HL-60 (cell line): Measurements from ENCODE around the gene ITGA2B.

Source experiments
- DNase-seq, 2 experiments: peaks; one replicate each; pipeline ENCODE4 v3.0.0-alpha.2; 2010 to 2020; ENCODE audit warnings: low read depth in 1 of 2, low spot score in 1 of 2
- H3K27ac ChIP-seq: fragments of 250-450 bp; sonication (Bioruptor Pico); replicated peaks from 2 replicates; pipeline ENCODE4 v1.5.1; 2020; ENCODE audit warnings: mild to moderate bottlenecking, moderate library complexity
- H3K27me3 ChIP-seq: fragments of 250-450 bp; sonication (Bioruptor Pico); 2 replicates; pipeline ENCODE4 v1.5.1; 2021; ENCODE audit warnings: mild to moderate bottlenecking, moderate library complexity; ENCODE audit not compliant: insufficient read depth, poor library complexity, severe bottlenecking
- H3K4me3 ChIP-seq: replicated peaks from 2 replicates; pipeline ENCODE4 v1.5.1; 2011; ENCODE audit warnings: mild to moderate bottlenecking, control low read depth, low read length; ENCODE audit not compliant: insufficient read depth
- GABPA ChIP-seq: IDR thresholded peaks from 2 replicates; pipeline ENCODE4 v1.6.1; 2012; ENCODE audit warnings: low read depth
- POLR2AphosphoS5 ChIP-seq: IDR thresholded peaks from 2 replicates; pipeline ENCODE4 v1.6.1; 2012; ENCODE audit warnings: low read depth
- SPI1 ChIP-seq: IDR thresholded peaks from 2 replicates; pipeline ENCODE4 v1.6.1; 2012; ENCODE audit warnings: low read depth, mild to moderate bottlenecking, borderline replicate concordance
- TF ChIP-seq, protein P1 (sequence below): IDR thresholded peaks from 2 replicates; pipeline ENCODE4 v1.6.1; 2012; ENCODE audit warnings: low read depth; ENCODE audit not compliant: insufficient replicate concordance
- TF ChIP-seq, protein P2 (sequence below): IDR thresholded peaks from one replicate; pipeline ENCODE4 v1.5.1; 2011; ENCODE audit warnings: low read length, control low read depth, inconsistent platforms; ENCODE audit not compliant: insufficient read depth

Gene ITGA2B

DNA sequence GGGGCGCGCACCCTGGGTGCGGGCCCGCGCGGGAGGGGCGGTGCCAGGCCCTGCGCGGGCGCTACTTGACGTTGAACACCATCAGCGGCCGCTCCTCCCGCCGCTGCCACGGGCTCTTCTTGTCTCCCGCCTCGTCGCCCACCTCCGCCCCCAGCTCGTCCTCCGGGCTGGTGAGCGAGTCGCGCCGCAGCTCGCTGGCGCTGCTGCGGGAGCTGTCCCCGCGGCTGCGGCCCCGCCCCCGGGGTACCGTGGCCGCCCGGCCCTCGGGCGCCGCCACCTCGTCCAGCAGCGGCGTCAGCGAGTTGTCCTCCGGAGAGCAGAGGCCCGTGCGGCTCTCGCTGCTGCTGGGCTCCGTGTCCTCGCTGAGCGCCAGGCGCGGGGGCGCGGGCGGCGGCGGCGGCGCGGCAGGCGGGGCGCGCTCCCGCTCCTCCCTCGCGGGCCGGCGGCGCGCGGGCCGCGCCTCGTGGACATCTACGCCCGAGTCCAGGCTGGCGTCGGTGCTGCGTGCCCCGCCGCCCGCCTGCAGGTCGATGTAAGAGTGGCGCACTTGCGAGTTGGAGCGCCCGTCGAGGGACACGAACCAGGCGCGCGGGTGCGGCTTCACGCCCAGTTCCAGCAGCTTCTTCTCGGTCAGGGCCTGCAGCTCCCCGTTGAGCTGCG lies 35.6 kb downstream of the ITGA2B start:
- Histone ChIP-seq H3K4me3 (peak overlapping the region; percentile 4), H3K27me3 (peaks cover 18% of the 10 kb centered on the region), H3K27ac (no peak overlapping the region)
- TF ChIP-seq SPI1: no peak
- TF ChIP-seq, protein P1, sequence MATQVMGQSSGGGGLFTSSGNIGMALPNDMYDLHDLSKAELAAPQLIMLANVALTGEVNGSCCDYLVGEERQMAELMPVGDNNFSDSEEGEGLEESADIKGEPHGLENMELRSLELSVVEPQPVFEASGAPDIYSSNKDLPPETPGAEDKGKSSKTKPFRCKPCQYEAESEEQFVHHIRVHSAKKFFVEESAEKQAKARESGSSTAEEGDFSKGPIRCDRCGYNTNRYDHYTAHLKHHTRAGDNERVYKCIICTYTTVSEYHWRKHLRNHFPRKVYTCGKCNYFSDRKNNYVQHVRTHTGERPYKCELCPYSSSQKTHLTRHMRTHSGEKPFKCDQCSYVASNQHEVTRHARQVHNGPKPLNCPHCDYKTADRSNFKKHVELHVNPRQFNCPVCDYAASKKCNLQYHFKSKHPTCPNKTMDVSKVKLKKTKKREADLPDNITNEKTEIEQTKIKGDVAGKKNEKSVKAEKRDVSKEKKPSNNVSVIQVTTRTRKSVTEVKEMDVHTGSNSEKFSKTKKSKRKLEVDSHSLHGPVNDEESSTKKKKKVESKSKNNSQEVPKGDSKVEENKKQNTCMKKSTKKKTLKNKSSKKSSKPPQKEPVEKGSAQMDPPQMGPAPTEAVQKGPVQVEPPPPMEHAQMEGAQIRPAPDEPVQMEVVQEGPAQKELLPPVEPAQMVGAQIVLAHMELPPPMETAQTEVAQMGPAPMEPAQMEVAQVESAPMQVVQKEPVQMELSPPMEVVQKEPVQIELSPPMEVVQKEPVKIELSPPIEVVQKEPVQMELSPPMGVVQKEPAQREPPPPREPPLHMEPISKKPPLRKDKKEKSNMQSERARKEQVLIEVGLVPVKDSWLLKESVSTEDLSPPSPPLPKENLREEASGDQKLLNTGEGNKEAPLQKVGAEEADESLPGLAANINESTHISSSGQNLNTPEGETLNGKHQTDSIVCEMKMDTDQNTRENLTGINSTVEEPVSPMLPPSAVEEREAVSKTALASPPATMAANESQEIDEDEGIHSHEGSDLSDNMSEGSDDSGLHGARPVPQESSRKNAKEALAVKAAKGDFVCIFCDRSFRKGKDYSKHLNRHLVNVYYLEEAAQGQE: no peak
- TF ChIP-seq, protein P2, sequence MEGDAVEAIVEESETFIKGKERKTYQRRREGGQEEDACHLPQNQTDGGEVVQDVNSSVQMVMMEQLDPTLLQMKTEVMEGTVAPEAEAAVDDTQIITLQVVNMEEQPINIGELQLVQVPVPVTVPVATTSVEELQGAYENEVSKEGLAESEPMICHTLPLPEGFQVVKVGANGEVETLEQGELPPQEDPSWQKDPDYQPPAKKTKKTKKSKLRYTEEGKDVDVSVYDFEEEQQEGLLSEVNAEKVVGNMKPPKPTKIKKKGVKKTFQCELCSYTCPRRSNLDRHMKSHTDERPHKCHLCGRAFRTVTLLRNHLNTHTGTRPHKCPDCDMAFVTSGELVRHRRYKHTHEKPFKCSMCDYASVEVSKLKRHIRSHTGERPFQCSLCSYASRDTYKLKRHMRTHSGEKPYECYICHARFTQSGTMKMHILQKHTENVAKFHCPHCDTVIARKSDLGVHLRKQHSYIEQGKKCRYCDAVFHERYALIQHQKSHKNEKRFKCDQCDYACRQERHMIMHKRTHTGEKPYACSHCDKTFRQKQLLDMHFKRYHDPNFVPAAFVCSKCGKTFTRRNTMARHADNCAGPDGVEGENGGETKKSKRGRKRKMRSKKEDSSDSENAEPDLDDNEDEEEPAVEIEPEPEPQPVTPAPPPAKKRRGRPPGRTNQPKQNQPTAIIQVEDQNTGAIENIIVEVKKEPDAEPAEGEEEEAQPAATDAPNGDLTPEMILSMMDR: no peak
- no peak for DNase-seq

DNA sequence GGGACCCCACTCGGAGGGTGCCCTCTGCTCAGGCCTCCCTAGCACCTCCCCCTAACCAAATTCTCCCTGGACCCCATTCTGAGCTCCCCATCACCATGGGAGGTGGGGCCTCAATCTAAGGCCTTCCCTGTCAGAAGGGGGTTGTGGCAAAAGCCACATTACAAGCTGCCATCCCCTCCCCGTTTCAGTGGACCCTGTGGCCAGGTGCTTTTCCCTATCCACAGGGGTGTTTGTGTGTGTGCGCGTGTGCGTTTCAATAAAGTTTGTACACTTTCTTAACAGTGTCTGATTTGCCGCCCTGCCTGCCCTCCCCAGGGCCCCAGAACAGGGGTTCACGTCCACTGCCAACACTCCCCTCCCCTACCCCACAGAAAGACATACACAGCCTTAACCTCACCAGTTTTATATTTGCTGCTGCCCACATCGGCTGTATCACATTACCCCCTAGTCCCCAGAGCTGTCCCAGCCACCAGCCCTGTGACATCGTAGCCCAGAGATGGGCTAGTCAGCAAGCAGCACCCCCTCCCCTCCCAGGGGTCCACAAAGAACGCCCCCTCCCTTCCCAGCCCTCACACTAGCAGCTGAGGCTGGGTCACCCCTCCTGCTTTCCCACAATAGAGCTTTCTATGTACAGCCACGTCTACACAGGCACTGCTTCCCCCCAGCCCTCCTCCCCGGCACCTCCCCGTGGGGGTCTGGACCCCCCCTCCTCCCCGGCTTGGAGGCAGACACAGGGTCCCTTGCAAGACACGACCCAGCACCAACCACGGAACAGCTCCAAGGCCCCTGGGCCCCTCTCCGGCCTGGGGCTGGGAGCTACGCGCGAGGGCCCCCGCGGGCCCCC lies 36.4 kb downstream of the ITGA2B start:
- no peak for DNase-seq
- Histone ChIP-seq H3K27me3 (peaks cover 16% of the 10 kb centered on the region), H3K27ac (no peak overlapping the region), H3K4me3 (no peak overlapping the region)
- TF ChIP-seq, protein P1: no peak
- TF ChIP-seq SPI1: no peak
- TF ChIP-seq, protein P2: no peak
- TF ChIP-seq POLR2AphosphoS5: no peak
- no peak for TF ChIP-seq GABPA

DNA sequence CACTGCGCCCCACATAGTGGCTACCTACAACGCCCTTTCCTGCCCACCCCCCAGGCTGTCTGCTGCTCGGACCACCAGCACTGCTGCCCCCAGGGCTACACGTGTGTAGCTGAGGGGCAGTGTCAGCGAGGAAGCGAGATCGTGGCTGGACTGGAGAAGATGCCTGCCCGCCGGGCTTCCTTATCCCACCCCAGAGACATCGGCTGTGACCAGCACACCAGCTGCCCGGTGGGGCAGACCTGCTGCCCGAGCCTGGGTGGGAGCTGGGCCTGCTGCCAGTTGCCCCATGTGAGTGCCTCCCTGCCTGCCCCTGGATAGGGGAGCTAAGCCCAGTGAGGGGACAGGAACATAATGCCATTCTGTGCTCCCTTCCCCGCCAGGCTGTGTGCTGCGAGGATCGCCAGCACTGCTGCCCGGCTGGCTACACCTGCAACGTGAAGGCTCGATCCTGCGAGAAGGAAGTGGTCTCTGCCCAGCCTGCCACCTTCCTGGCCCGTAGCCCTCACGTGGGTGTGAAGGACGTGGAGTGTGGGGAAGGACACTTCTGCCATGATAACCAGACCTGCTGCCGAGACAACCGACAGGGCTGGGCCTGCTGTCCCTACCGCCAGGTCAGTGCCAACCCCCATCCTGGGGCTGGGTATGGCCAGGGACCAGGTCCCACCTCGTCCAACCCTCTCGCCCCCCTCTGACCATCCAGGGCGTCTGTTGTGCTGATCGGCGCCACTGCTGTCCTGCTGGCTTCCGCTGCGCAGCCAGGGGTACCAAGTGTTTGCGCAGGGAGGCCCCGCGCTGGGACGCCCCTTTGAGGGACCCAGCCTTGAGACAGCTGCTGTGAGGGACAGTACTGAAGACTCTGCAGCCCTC lies 37.3 kb downstream of the ITGA2B start:
- H3K4me3 ChIP-seq: no peak overlapping the region
- TF ChIP-seq, protein P1: no peak
- TF ChIP-seq, protein P2: no peak
- peaks cover 16% of the 10 kb centered on the region for H3K27me3 ChIP-seq
- no peak for DNase-seq
- no peak overlapping the region for H3K27ac ChIP-seq
